H1 (cell line): ENCODE measurements around the gene R3HDM2.

Experiments used
- CBX5 ChIP-seq: fragments of 300-800, 300-1000 bp; sonication (generic); IDR thresholded peaks from 2 replicates; pipeline ENCODE4 v1.7.1; 2016; ENCODE audit warnings: antibody characterized with exemption, low read length, low read depth
- EGR1 ChIP-seq: IDR thresholded peaks from 2 replicates; pipeline ENCODE4 v1.6.1; 2011; ENCODE audit warnings: low read depth, low read length, borderline replicate concordance
- HDAC6 ChIP-seq: IDR thresholded peaks from one replicate; pipeline ENCODE4 v1.7.1; 2012; ENCODE audit warnings: low read depth, mild to moderate bottlenecking, inconsistent platforms, low read length, moderate library complexity

DNA sequence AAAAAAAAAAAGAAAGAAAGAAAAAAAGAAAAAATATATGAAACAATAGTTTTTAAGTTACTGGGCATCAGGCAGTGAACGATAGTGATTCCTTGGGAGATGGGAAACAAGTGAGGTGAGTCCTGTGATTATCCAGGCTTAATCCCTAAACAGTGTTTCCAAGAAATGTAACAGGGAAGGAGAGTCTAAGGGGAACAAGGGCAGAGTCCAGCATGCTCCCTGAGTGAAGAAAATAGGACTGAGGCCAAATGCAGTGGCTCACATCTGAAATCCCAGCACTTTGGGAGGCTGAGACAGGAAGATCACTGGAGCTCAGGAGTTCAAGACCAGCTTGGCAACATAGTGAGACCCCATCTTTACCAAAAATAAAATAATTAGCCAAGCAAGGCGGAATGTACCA is 40.7 kb downstream of the R3HDM2 start:
- TF ChIP-seq CBX5: no peak
- no peak for TF ChIP-seq EGR1
- no peak for TF ChIP-seq HDAC6
